Right hindlimb (tissue), 1 donor: Measurements from ENCODE around the gene EEIG2.

Experiments
- DNase-seq: peaks from one replicate; pipeline ENCODE4 v3.0.0-alpha.2; 2018

The EEIG2 gene

DNA sequence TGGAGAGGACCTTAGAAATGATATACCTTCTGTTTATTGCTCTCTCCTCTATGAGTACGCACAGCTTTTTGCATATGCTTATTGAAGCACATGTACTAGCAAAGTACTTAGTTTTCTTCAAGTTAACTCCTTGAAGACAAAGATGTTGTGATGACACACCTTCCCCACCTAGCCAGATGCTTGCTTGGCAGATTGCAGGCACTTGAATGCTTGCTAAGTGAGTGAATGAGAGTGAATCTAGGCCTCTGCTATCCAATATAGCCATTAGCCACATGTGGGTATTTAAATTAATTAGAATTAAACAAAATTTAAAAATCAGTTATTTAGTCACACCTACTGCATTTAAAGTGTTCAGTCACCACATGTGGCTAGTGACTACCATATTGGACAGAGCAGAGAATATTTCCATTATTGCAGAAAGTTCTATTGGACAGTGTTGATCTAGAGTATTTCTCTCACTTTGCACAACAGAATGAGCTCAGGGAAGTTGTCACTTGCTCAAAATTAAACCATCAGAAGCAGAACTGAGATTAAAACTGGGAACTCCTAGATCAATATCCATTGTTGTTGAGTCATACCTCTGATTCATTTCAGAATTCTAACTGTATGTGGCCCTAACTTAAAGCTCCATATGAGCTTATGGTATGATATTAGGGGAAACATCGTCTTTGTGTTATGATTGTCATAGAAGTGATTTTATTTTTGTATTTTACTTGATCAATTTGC lies 8.6 kb upstream of the EEIG2 start:
- no peak for DNase-seq

DNA sequence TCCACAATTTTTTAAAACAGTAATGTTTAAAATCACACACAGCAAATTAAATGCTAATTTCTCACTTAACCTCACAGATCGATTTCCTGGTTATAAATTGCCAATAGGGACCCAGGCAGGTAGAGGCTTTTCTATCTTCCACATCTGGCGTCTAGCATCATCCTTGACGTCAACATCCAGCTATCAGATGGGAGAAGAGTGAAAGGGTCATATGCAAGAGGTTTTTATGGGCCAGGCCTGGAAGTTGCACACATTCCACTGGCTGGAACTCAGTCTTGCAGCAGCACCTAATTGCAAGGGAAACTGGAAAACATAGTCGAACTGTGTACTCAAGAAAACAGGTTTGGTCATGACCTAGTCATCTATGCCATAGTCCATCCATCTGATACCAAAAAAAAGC lies 6.0 kb upstream of the EEIG2 start:
- DNase-seq, result no peak

- DNase-seq, result no peak
These were observed 5.0 kb upstream of the EEIG2 start for GRCh38 chr1:108554682-108555427.

- DNase-seq, result no peak
These were observed 3.8 kb upstream of the EEIG2 start for GRCh38 chr1:108556066-108556465.

DNA sequence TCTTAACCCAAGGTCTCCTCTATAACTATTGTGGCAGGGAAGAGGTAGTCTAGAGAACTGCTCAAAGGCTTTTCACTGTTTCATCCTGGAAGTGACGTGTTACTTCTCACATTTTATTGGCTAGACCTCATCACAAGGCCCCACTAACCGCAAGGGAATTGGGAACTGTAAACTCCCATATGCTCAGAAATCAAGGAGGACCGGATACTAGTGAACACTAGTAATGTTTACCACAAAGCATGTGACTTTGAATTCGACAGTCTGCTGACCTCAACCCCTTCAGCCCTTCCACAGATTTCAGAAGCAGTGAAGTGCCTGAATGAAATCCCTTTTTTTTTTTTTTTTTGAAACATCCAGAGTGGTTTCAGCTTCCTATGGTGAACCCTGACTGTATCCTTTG lies 3.4 kb upstream of the EEIG2 start:
- no peak for DNase-seq

DNA sequence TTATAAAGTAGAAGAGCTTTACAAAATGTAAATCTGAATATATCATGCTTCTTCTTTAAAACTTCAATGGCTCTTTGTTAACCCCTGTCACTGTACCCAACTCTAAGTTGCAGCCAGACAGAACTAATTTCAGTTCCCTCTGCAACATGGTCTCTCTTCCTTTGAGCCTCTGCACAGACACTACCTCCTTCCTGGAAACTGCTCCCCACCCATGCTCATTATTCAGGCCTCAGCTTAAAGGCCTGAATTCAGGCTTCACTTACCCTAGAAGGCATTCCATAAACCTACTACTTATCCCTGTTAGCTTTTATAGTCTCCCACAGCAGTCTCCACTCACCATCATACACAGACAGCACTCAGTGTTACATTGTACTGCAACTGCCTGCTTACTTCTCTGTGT lies 2.6 kb upstream of the EEIG2 start:
- no peak for DNase-seq

DNA sequence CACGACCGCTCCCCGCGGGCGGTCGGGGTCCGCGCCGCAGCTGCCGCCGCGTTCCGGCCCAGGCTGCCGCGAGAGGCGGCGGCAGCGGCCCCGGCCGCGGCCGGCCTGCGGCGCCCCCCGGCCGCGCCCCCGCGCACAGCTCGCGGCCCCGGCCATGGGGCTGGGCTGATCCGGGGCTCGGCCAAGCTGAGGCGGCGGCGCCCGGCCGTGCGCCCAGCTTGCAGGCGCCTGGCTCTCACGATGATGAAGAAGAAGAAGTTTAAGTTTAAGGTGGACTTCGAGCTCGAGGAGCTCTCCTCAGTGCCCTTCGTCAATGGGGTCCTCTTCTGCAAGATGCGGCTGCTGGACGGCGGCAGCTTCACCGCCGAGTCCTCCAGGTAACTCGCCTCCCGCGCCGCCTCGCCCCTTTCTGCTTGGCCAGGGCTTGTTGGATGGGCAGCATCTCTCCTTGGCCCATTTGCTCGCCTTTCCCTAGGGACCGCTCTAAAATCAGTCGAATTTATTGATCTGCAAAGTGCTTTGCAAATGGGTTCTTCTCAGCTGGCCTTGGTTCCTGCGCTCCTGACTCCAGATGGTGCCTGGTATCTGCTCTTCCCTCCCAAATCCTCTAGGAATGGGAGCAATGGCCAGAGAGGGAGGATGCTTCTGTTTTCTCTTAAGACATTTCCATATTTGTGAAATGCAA lies 431 bp downstream of the EEIG2 start:
- DNase-seq, result peak; percentile 53

GRCh38 chr1:108560874-108561459 lies 1.1 kb downstream of the EEIG2 start:
- DNase-seq, result peak; percentile 43

- peak; percentile 30 for DNase-seq
These were observed 1.9 kb downstream of the EEIG2 start for GRCh38 chr1:108561689-108562326.

GRCh38 chr1:108563808-108564207 lies 3.9 kb downstream of the EEIG2 start:
- no peak for DNase-seq

GRCh38 chr1:108565081-108565480 lies 5.2 kb downstream of the EEIG2 start:
- DNase-seq, result no peak

- DNase-seq, result no peak
These were observed 5.6 kb downstream of the EEIG2 start for GRCh38 chr1:108565512-108565911.

DNA sequence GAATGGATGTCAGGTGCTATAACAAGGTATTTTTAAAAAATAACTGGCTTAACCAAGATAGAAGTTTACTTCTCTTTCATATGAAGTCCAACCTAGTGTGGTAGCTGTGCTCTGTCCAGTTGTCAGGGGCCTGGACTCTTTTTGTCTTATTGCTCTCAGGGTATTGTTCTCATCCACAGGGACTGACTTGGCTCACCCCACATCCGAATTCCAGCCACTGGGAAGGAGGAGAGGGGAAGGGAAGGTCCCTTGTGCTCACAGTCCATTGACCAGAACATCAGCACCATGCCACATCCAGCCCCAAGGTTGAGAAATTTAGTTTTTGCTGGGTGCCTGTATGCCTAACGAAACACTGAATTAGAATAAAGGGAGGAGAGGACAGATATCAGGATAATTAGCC lies 8.7 kb downstream of the EEIG2 start:
- no peak for DNase-seq

DNA sequence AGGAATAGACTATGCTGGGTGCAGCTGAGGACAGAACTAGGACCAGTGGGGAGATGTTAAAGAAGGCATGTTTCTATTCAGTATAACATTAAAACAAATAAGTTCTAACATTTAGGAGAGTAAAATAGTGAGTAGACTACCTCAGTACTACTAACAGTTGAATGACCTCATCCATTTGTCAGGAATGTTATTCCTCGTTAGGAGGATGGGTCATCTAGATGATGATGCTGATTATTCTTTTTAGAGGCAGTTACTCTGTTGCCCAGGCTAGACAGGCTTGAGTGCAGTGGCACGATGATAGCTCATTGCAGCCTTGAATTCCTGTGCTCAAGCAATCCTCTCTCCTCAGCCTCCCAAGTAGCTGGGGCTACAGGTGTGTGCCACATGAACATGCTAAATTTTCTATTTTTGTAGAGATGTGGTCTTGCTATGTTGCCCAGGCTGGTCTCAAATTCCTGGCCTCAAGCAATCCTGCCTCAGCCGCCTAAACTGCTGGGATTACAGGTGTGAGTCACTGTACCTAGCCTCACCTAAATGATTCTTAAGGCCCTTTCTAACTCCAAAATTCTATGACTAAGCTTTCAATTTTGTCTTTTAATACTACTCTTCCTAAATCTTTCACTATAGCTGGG lies 9.3 kb downstream of the EEIG2 start:
- DNase-seq, result no peak

- no peak for DNase-seq
These were observed 10.2 kb downstream of the EEIG2 start for GRCh38 chr1:108570128-108570527.

- no peak for DNase-seq
These were observed 11.1 kb downstream of the EEIG2 start for GRCh38 chr1:108570998-108571401.

DNA sequence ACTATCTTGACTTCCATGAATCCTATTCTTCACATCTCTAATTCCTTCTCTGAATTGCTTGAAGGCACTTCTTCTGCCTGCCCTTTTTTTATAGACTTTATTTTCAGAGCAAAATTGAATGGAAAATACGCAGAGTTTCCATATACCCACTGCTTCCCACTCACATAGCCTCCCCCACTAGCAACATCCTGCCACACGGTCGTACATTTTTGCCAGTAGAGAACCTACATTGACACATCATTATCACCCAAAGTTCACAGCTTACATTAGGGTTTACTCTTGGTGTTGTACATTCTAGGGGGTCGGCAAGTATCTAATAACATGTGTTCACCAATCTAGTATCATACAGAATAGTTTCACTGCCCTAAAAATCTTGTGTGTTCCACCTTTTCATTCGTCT lies 12.3 kb downstream of the EEIG2 start:
- no peak for DNase-seq

GRCh38 chr1:108573183-108573582 lies 13.3 kb downstream of the EEIG2 start:
- no peak for DNase-seq

GRCh38 chr1:108574008-108574407 lies 14.1 kb downstream of the EEIG2 start:
- no peak for DNase-seq

DNA sequence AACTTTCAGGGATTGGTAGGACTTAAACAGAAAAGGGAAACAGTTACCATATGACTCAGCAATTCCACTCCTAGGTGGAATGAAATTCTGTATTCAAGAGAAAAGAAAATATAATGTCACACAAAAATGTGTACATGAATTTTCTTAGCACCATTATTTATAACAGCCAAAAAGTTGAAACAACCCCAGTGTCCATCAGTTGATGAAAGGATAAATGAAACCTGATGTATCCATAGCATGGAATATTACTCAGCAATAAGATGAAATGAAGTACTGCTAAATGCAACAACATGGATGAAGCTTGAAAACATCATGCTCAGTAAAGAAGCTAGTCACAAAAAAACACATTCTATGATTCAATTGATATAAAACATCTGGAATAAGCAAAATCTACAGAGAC lies 15.5 kb downstream of the EEIG2 start:
- no peak for DNase-seq

DNA sequence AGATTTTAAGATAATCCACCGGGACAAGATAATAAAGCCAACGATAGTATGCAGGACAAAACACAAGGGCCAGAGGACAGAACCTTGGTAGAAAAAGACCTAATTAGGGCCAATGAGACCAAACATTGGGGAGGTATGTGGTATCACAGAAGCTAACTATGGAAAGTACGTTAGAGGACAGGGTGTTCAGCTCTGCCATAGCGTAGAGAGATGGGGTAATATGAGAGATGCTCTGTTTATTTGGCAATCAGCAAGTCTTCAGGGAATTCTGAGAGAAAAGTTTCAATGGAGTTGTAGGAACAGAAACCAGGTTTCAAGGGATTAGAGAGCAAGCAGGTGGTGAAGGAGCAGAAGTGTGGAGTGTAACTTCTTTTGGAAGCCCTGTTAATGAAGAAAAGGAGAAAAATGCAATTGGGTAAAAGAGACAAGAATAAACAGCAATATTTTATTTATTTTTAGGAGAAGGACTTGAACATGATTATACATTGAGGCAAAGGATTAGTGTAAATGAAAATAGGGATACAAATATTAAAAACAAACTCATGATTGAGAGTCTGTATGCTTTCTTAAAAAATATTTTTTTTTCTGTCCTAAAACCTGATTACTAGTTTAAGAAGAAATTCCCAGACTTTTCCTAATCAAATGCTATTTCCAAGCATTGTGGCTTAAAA lies 24.0 kb downstream of the EEIG2 start:
- no peak for DNase-seq

DNA sequence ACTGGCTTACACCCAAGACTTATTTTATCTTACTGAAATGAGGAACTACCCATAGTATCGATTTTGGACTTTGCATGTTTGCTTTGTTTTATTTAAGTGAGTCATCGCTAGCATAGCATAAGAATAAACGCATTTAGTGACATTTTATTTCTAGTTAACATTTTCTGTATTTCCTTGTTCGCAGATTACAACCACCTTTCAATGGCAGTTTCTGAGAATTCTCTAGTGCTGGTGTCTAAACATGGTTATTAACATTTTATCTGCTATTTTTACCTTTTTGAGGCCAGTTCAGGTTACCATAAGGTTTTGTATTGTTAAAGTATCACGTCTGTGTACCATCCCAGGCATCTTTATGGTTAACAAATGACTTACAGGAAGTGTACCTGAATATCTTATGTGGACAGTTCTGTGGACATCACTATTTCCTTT lies 24.5 kb downstream of the EEIG2 start:
- no peak for DNase-seq
